GM12874 (cell line): ENCODE data around the gene MPC1.

Experiments used
- TF ChIP-seq, protein P1 (sequence below): IDR thresholded peaks from 2 replicates; pipeline ENCODE4 v1.5.1; 2011; ENCODE audit warnings: low read depth, mild to moderate bottlenecking, control low read depth, low read length, moderate library complexity; ENCODE audit not compliant: insufficient read depth

The MPC1 gene

GRCh38 chr6:166395351-166395750, 12.6 kb upstream of the MPC1 start:
- TF ChIP-seq, protein P1, sequence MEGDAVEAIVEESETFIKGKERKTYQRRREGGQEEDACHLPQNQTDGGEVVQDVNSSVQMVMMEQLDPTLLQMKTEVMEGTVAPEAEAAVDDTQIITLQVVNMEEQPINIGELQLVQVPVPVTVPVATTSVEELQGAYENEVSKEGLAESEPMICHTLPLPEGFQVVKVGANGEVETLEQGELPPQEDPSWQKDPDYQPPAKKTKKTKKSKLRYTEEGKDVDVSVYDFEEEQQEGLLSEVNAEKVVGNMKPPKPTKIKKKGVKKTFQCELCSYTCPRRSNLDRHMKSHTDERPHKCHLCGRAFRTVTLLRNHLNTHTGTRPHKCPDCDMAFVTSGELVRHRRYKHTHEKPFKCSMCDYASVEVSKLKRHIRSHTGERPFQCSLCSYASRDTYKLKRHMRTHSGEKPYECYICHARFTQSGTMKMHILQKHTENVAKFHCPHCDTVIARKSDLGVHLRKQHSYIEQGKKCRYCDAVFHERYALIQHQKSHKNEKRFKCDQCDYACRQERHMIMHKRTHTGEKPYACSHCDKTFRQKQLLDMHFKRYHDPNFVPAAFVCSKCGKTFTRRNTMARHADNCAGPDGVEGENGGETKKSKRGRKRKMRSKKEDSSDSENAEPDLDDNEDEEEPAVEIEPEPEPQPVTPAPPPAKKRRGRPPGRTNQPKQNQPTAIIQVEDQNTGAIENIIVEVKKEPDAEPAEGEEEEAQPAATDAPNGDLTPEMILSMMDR: no peak

DNA sequence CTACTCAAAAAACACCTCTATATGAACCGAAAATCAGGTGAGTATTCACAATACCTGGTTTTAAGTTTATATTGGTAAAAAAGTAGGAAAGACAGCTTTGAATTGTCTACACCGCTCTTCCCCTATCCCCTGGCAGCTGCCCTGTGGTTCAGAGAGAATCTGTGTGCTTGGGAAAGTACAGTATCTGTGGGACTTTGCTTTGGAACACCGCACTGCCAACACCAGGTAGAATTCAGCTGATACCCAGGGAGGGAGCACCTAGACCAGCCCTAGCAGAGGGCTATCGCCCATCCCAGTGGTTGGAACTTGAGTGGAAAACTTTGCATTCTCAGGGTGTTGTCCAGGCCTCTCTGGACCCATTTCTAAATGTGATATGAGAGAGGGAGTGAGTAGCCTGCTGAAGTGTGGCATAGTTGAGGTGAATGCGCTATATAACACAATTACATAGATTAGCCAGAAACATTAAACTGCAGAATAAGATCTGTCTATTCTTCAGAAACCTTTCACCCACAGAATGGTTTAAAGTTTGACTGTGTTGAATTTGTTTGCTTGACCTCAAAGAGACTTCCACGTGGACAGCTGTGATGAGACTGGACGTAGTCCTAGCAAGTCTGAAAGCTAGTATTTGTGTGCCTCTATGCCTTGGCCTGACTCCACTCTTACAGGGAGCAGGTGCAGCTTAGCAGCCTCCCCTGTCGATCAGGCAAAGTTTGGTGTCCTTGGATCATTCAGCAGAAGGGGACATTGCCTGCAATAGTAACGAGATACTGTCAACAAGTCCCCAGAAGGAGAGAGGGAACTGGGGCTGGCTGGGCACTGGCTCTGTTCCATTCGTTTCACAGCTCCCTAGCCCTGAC, 11.5 kb upstream of the MPC1 start:
- TF ChIP-seq, protein P1: no peak

- TF ChIP-seq, protein P1: no peak
Measured at GRCh38 chr6:166393535-166393823, 10.7 kb upstream of the MPC1 start.

DNA sequence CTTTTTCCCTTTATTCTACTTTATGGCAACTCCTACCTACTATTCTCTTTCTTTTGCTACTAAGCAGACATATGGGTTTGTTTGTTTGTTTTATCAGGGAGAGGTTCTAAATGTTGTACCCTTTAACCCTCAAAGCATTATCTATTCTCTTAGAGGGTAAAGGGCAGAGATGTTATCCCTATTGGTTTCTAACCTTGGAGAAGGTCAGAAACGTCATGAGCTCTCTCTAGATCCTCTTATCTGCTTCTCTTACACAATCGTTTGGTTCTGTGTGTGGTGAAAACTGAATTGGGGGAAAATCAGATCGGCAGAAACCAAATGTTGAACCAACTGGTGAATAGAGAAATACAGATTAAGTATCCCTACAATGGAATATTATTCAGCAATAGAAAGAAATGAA, 6.4 kb upstream of the MPC1 start:
- TF ChIP-seq, protein P1: no peak

GRCh38 chr6:166388290-166389004, 5.7 kb upstream of the MPC1 start:
- TF ChIP-seq, protein P1: no peak

- TF ChIP-seq, protein P1: no peak
Measured at GRCh38 chr6:166387642-166388289, 5.0 kb upstream of the MPC1 start.

DNA sequence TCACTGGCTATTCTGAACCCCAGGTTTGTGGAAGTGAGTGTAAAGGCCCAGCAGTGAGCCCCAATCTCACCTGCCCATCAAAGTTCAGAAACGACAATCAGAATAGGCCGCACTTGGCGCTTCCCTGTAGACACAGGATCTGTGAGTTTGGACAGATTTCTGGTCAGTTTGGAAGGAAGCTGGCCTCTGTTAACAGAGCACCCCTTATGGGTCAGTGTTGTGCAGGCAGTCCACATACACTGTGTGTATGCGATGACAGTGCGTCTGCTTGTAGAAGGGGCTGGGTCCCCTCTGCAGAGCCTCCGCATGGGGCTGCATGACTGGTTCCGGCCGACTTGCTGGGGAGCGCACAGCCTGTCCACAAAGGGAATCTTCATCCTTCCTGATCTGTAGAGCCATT, 3.4 kb upstream of the MPC1 start:
- TF ChIP-seq, protein P1: no peak
